ENCODE data around the gene ART3.
A peak's percentile ranks its signal among the peaks of the same experiment; 100 is the strongest.

Gene ART3

DNA sequence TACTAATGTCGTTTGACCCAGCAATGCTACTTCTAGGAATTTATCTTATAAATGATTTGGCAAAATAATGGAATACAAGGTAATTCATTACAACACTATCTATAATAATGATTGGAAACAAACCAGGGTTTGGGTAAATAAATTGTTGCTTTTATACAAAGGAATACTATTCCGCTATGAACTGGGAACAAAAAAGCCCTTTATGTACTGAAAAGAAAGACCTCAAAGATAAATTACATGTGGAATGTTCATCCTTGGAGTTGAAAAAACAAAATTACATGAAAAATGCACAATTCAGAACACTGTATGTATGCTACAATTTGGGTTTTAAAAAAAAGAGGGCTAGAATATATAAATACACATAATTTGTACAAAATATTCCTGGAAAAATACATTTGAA lies 78.8 kb downstream of the ART3 start:
- no peak for DNase-seq

- DNase-seq = no peak
Measured at GRCh38 chr4:76155979-76156378, 81.5 kb downstream of the ART3 start.

DNA sequence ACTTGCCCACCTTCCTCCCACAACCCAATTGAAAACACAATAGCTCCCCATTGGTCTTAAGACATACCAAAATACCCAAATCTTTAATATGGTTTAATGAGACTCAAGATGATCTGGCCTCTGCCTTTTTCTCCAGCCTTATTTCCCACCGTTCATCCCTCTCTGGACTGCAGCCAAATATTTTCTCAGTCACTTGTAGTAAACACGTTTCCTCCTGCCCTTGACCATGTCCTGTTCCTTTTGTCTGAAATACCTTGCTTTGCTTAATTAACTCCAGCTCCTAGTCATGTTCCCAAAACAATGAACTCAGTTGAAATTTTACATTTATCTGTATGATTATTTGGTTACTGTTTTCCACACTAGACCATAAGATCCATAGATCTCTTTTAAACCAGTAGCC lies 82.1 kb downstream of the ART3 start:
- no peak for DNase-seq

DNA sequence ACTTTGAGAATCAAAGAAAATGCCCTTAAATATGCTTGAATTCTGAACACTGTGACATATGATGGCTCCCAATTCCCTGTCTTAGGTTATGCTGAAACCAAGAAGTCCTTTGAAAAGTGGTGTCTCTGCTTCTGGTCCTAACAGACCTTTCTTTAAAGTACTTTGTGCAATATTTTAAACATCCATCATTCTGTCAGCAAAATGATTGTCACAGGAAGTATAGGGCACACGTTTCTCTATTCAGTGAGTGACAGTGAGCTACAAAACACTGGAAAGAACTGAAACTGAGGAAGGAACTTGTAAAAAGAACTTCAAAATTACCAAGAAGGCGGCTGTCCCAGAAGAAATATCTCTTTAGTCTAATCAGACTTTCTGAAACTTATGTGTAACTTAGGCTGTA lies 85.8 kb downstream of the ART3 start:
- DNase-seq = peak in 1 of 2 donors; percentile 28

All from bone marrow (tissue), 2 donors.